Measurements from ENCODE around the gene TP53. TPM values are rescaled to one million over a fixed set of nuclear protein-coding genes. Genes with fewer than 3 reads are reported as not detected.

Gene TP53
- total RNA-seq, 1 donor from 2014 or later = 18.7 TPM

DNA sequence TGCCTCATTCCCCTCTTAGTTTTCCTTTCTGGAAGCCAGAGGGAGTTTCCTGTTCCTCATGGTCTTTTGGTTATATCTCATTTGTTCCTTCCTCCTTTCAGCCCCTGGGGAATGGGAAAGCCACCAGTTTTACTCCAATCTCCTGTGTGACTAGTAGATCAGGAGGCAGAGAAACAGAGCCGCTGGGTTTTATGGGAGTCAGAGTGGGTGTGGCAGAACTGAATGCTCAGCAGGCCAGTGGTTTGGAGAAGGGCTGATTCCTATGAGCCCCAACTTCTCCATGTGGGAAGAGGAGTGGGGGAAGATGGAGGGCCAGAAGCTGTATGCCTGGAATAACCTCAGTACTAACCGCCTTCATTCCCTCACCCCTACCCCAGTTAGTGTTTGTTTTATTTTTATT lies 34.3 kb upstream of the TP53 start:
- TF ChIP-seq POLR2A (IDR thresholded peaks at IDR 0.05) (no peak), POLR2AphosphoS5 (IDR thresholded peaks at IDR 0.05; ENCODE audit: insufficient read depth in 1 of 2, low read depth in 1 of 2) (no peak)
- TF ChIP-seq, protein P1, sequence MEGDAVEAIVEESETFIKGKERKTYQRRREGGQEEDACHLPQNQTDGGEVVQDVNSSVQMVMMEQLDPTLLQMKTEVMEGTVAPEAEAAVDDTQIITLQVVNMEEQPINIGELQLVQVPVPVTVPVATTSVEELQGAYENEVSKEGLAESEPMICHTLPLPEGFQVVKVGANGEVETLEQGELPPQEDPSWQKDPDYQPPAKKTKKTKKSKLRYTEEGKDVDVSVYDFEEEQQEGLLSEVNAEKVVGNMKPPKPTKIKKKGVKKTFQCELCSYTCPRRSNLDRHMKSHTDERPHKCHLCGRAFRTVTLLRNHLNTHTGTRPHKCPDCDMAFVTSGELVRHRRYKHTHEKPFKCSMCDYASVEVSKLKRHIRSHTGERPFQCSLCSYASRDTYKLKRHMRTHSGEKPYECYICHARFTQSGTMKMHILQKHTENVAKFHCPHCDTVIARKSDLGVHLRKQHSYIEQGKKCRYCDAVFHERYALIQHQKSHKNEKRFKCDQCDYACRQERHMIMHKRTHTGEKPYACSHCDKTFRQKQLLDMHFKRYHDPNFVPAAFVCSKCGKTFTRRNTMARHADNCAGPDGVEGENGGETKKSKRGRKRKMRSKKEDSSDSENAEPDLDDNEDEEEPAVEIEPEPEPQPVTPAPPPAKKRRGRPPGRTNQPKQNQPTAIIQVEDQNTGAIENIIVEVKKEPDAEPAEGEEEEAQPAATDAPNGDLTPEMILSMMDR (IDR thresholded peaks at IDR 0.05) = no peak
- H3K27ac ChIP-seq = no peak overlapping the region
- no peaks in the 10 kb centered on the region for H3K36me3 ChIP-seq
- no peak for DNase-seq (ENCODE audit: extremely low spot score in 2 of 2)
- intact Hi-C loops (cut with DNase I) = no loop called here
- H3K27me3 ChIP-seq = no peaks in the 10 kb centered on the region
- H3K4me1 ChIP-seq = peaks cover 17% of the 10 kb centered on the region
- no peaks in the 10 kb centered on the region for H3K9me3 ChIP-seq
- no peak overlapping the region for H3K4me3 ChIP-seq

DNA sequence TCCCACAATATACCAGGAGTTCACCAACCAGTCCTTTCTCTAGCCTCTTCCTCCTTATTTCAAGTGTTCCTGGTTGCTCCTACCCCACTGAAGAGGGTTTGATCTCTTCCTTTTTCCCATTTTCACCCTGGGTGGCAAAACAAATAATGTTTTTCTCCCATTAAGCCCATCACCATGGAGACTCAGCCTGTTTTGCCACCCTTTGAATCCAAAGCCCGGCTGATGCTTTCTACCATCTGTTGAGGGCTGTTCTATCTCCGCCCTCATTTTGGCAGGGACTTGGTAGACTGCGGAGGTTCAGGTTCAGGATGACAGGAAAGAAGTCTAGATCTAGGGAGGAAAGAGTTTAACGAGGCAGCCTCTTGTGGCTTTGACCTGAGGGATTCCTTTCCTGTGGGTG lies 32.8 kb upstream of the TP53 start:
- Histone ChIP-seq H3K9me3 (no peaks in the 10 kb centered on the region), H3K27ac (no peak overlapping the region), H3K36me3 (no peaks in the 10 kb centered on the region), H3K27me3 (no peaks in the 10 kb centered on the region), H3K4me1 (peaks cover 24% of the 10 kb centered on the region), H3K4me3 (no peak overlapping the region)
- intact Hi-C loops (cut with DNase I) = no loop called here
- TF ChIP-seq POLR2A (IDR thresholded peaks at IDR 0.05) (no peak), POLR2AphosphoS5 (IDR thresholded peaks at IDR 0.05; ENCODE audit: insufficient read depth in 1 of 2, low read depth in 1 of 2) (no peak)
- TF ChIP-seq, protein P1 (IDR thresholded peaks at IDR 0.05) = no peak
- DNase-seq (ENCODE audit: extremely low spot score in 2 of 2) = no peak

DNA sequence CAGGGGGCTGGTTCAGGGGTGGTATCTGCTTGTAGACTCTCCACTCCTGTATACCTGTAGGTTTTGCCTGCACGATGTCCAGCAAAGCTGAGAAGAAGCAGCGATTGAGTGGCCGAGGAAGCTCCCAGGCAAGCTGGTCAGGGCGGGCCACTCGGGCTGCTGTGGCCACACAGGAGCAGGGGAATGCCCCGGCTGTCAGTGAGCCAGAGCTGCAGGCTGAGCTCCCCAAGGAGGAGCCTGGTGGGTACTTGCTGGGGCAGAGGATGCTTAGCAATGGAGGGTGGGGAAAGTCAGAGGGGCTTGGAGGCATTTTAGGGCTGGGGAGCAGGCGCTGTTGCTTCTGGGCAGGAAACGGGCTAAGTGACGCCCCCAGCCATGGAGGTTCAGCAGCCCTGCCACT lies 32.4 kb upstream of the TP53 start:
- Histone ChIP-seq H3K27ac (no peak overlapping the region), H3K36me3 (no peaks in the 10 kb centered on the region), H3K9me3 (no peaks in the 10 kb centered on the region), H3K27me3 (no peaks in the 10 kb centered on the region), H3K4me3 (no peak overlapping the region), H3K4me1 (peaks cover 24% of the 10 kb centered on the region)
- intact Hi-C loops (cut with DNase I) = no loop called here
- DNase-seq (ENCODE audit: extremely low spot score in 2 of 2) = no peak
- TF ChIP-seq POLR2AphosphoS5 (IDR thresholded peaks at IDR 0.05; ENCODE audit: insufficient read depth in 1 of 2, low read depth in 1 of 2) (no peak), POLR2A (IDR thresholded peaks at IDR 0.05) (no peak)
- TF ChIP-seq, protein P1 (IDR thresholded peaks at IDR 0.05) = no peak

DNA sequence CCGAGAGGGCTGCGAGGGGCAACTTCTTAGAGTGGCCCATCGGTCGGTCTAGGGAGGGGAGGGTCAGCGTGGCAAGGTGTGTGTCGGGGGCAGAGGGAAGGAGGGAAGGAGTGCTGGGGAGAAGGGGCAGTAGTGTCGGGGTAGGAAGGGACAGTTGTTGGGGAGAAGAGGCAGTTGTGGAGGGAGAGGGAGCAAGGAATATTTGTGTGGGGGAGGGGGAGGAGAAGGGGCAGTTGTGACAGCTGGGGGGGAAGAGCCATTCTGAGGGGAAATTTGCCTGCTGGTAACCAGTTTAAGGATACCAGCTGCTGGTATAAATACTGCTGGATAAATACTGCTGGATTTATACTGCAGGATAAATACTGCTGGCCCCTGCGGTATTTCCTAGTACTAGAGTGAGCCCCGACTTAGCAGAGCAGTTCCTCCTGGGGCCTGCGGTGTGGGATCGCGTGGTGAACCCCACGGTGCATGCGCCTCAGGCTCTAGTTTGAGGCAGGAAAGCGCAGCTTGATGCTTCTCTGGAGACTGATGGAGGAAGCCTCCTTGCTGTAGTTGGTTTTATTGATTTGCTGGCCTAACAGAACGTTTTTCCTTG lies 30.6 kb upstream of the TP53 start:
- Histone ChIP-seq H3K36me3 (no peaks in the 10 kb centered on the region), H3K27ac (peak overlapping the region; percentile 74), H3K9me3 (no peaks in the 10 kb centered on the region), H3K4me3 (peak overlapping the region; percentile 57 to 72), H3K4me1 (peaks cover 24% of the 10 kb centered on the region), H3K27me3 (no peaks in the 10 kb centered on the region)
- no peak for DNase-seq (ENCODE audit: extremely low spot score in 2 of 2)
- intact Hi-C loops (cut with DNase I) = no loop called here
- TF ChIP-seq, protein P1 (IDR thresholded peaks at IDR 0.05) = no peak
- TF ChIP-seq POLR2AphosphoS5 (IDR thresholded peaks at IDR 0.05; ENCODE audit: insufficient read depth in 1 of 2, low read depth in 1 of 2) (no peak), POLR2A (IDR thresholded peaks at IDR 0.05) (no peak)

DNA sequence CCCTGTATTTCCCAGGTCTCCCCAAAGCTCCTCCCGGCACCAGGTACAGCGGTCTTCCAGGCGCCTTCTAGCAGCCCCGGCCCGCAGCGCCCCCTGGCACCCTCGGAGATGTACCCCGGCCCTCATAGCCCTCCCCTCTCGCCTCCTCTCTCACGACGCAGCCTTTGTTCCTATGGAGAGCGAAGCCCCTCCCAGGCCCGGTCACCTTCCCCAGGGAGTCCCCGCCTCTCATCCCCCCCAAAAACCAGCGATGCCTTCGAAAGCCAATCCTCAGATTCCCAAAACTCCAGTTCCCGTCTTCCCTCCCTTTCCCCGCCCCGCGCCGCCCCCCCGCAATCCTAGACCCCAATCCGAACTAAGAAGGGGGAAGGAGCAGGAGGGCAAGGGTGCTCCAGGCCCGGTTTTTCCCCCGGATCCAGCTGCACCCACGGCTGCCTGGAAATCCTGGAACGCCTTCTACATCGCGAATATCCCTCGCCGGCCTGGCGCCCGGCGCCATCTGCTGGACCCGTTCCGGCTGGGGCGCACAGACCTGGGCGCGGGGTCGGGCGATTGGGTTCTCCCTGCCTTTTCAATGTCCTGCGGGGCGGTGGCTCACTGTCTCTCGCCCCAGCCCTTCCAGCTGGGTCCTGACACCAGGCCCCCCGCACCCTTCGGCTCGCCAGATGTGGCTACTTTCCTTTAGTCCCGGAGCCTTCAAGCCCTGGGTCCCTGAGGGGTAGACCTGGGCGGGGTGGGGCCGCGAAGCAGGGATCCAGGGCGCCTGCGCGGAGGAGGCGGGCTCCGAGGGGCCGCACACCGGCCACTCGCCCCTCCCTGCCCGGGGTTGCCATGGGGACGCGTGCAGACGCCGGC lies 29.8 kb upstream of the TP53 start, which contains the start of gene DNAH2:
Gene DNAH2 (plus strand): TSS at position 844 of the 855 bp plus-strand sequence. CDS start 1,991 bp downstream, outside the sequence.
- Histone ChIP-seq H3K27ac (peak within 1 kb of the TSS; percentile 74), H3K4me1 (peaks cover 24% of the 10 kb centered on the region), H3K9me3 (no peaks in the 10 kb centered on the region), H3K4me3 (peak within 1 kb of the TSS; percentile 57 to 72), H3K27me3 (no peaks in the 10 kb centered on the region), H3K36me3 (no peaks in the 10 kb centered on the region)
- intact Hi-C loops (cut with DNase I) = no loop called here
- peak; percentile 15 to 75 for TF ChIP-seq POLR2AphosphoS5 (IDR thresholded peaks at IDR 0.05; ENCODE audit: insufficient read depth in 1 of 2, low read depth in 1 of 2)
- TF ChIP-seq, protein P1 (IDR thresholded peaks at IDR 0.05) = peak in 1 of 3 experiments; percentile 30
- peak in 1 of 2 donors; percentile 16 for TF ChIP-seq POLR2A (IDR thresholded peaks at IDR 0.05)
- DNase-seq (ENCODE audit: extremely low spot score in 2 of 2) = no peak

Measured in vagina (tissue), 2 donors.